ENCODE measurements around the gene CUL9.

CUL9 gene

GRCh38 chr6:43229803-43230620, 48.0 kb downstream of the CUL9 start:
- H3K36me3 ChIP-seq (ENCODE audit: insufficient read depth, low read length) = peaks cover 3% of the 10 kb centered on the region
- peaks cover 3% of the 10 kb centered on the region for H3K4me1 ChIP-seq (ENCODE audit: insufficient read depth, low read length)
- no peaks in the 10 kb centered on the region for H3K9me3 ChIP-seq (ENCODE audit: low read length)
- H3K4me3 ChIP-seq (ENCODE audit: low read length) = peak overlapping the region; percentile 60
- H3K27me3 ChIP-seq (ENCODE audit: insufficient read depth, low read length) = no peaks in the 10 kb centered on the region
- peak overlapping the region; percentile 97 for H2AFZ ChIP-seq (ENCODE audit: low read depth, low read length)

- Histone ChIP-seq H2AFZ (ENCODE audit: low read depth, low read length) (no peak overlapping the region), H3K4me1 (ENCODE audit: insufficient read depth, low read length) (peaks cover 3% of the 10 kb centered on the region), H3K27me3 (ENCODE audit: insufficient read depth, low read length) (no peaks in the 10 kb centered on the region), H3K4me3 (ENCODE audit: low read length) (no peak overlapping the region), H3K9me3 (ENCODE audit: low read length) (no peaks in the 10 kb centered on the region), H3K36me3 (ENCODE audit: insufficient read depth, low read length) (no peaks in the 10 kb centered on the region)
Observed at GRCh38 chr6:43231053-43231452, 49.1 kb downstream of the CUL9 start.

DNA sequence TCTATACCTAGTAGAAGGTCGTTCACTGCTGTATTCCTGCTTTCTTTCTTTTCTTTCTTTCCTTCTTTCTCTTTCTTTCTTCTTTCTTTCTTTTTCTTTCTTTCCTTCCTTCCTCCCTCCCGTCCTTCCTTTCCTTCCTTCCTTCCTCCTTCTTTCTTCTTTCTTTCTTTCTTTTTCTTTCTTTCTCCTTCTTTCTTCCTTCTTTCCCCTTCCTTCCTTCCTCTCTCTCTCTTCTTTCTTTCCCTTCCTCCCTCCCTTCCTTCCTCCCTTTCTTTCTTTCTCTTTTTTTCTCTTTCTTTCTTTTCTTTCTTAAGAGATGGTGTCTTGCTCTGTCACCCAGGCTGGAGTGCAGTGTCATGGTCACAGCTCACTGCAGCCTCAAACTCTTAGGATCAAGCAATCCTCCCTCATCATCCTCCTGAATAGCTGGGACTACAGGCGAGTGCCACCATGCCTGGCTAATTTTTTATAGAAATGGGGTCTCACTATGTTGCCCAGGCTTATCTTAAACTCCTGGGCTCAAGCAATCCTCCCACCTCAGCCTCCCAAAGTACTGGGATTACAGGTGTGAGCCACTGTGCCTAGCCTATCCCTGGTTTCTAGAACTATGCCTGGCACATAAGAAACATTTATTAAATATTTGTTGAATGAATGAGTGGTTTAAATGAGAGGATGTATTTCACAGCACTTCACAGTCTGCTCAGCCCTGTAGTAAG, 49.9 kb downstream of the CUL9 start:
- Histone ChIP-seq H3K9me3 (ENCODE audit: low read length) (no peaks in the 10 kb centered on the region), H3K4me3 (ENCODE audit: low read length) (no peak overlapping the region), H2AFZ (ENCODE audit: low read depth, low read length) (no peak overlapping the region), H3K4me1 (ENCODE audit: insufficient read depth, low read length) (peaks cover 3% of the 10 kb centered on the region), H3K27me3 (ENCODE audit: insufficient read depth, low read length) (no peaks in the 10 kb centered on the region), H3K36me3 (ENCODE audit: insufficient read depth, low read length) (no peaks in the 10 kb centered on the region)

DNA sequence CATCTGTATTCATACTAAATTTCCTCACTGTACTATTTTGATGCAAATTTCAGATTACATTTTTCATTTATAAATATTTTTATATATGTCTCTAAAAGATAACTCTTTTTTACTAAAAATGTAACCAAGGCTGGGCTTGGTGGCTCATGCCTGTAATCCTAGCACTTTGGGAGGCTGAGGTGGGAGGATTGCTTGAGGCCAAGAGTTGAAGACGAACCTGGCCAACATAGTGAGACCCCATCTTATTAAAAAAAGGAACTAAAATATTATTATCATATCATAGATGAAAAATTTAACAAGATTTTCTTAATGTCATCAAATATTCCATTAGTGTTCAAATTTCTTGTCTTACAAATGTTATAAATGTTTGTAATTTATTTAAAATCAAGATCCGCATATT, 53.8 kb downstream of the CUL9 start:
- Histone ChIP-seq H3K27me3 (ENCODE audit: insufficient read depth, low read length) (peaks cover 7% of the 10 kb centered on the region), H3K9me3 (ENCODE audit: low read length) (no peaks in the 10 kb centered on the region), H3K36me3 (ENCODE audit: insufficient read depth, low read length) (no peaks in the 10 kb centered on the region), H3K4me3 (ENCODE audit: low read length) (no peak overlapping the region), H3K4me1 (ENCODE audit: insufficient read depth, low read length) (no peaks in the 10 kb centered on the region), H2AFZ (ENCODE audit: low read depth, low read length) (no peak overlapping the region)

DNA sequence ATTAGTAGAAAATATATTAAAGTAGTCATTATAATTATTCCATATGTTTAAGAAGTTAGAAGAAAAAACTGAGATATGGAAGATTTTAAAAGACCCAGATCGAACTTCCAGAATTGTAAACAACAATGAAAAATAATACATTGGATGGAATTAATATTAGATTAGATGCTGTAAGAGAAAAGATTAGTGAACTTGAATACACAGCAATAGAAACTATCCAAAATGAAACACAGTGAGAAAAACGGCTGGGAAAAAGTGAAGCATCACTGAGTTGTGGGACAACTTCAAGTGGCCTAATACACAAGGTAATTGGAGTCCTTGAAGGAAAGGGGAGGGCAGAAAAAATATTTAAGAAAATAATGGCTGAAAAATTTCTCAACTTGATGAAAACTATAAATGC, 57.1 kb downstream of the CUL9 start:
- no peaks in the 10 kb centered on the region for H3K36me3 ChIP-seq (ENCODE audit: insufficient read depth, low read length)
- peaks cover 6% of the 10 kb centered on the region for H3K4me1 ChIP-seq (ENCODE audit: insufficient read depth, low read length)
- H3K9me3 ChIP-seq (ENCODE audit: low read length) = no peaks in the 10 kb centered on the region
- peaks cover 19% of the 10 kb centered on the region for H3K27me3 ChIP-seq (ENCODE audit: insufficient read depth, low read length)
- no peak overlapping the region for H3K4me3 ChIP-seq (ENCODE audit: low read length)
- H2AFZ ChIP-seq (ENCODE audit: low read depth, low read length) = no peak overlapping the region

GRCh38 chr6:43240950-43241349, 59.0 kb downstream of the CUL9 start:
- Histone ChIP-seq H2AFZ (ENCODE audit: low read depth, low read length) (no peak overlapping the region), H3K27me3 (ENCODE audit: insufficient read depth, low read length) (peaks cover 19% of the 10 kb centered on the region), H3K36me3 (ENCODE audit: insufficient read depth, low read length) (no peaks in the 10 kb centered on the region), H3K4me1 (ENCODE audit: insufficient read depth, low read length) (peaks cover 11% of the 10 kb centered on the region), H3K4me3 (ENCODE audit: low read length) (no peak overlapping the region), H3K9me3 (ENCODE audit: low read length) (no peaks in the 10 kb centered on the region)

DNA sequence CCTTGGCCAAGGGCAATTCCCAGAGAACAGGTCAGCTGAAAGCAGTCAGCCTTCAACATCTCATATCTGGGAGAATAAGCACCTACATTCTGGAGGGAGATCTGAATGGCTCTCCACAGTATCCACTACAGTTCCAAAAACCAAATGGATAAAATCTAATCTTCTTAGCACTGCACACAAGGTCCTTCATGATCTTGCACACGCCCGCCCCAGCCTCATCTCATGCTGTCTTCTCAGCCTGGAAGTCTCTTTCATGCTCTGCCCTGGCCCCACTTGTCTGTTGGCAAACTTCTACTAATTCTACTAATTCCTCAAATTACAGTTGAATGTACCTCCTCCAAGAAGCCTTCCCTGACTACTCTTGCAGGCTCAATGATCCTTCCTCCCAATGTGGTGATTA, 59.5 kb downstream of the CUL9 start:
- peaks cover 16% of the 10 kb centered on the region for H3K4me1 ChIP-seq (ENCODE audit: insufficient read depth, low read length)
- no peaks in the 10 kb centered on the region for H3K9me3 ChIP-seq (ENCODE audit: low read length)
- H3K36me3 ChIP-seq (ENCODE audit: insufficient read depth, low read length) = no peaks in the 10 kb centered on the region
- no peak overlapping the region for H3K4me3 ChIP-seq (ENCODE audit: low read length)
- H2AFZ ChIP-seq (ENCODE audit: low read depth, low read length) = no peak overlapping the region
- H3K27me3 ChIP-seq (ENCODE audit: insufficient read depth, low read length) = peaks cover 19% of the 10 kb centered on the region

DNA sequence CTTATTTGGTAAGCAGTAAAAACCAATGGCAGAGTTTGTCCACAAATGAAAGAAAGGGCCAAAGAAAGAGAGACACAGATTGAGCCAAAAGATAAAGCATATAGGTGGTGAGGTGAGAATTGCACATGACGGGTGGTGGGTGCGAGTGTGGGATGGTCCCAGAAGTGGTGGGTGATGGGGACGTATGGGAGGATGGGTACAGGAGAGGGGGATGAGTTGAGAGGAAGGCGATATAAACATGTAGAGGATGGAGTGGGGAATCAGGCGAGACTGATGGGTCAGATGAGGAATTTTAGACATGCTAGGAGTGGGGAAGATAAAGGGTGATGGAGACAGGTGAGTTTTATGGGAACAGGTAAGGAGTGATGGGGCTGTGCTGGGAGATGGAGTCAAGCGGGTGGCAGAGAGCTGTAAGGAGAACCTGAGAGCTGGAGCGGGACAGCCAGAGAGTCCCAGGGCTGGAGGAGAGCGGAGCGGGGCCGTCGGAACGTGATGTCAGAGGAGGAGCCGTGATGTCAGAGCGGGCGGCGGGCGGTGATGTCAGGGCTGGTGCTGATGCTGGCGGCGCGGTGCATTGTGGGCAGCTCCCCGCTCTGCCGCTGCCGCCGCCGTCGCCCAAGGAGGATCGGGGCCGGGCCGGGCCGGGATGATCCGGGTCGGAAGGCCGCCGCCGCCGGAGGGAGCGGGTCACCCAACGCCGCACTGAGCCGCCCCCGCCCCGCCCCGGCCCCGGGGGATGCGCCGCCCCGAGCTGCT, 61.1 kb downstream of the CUL9 start, which contains the start of gene TTBK1:
Gene TTBK1, plus strand, starts transcription at position 574 of the 756 bp plus-strand sequence. CDS start 3,180 bp downstream, outside the sequence.
- peak within 1 kb of the TSS; percentile 43 for H3K4me3 ChIP-seq (ENCODE audit: low read length)
- peaks cover 22% of the 10 kb centered on the region for H3K4me1 ChIP-seq (ENCODE audit: insufficient read depth, low read length)
- no peaks in the 10 kb centered on the region for H3K9me3 ChIP-seq (ENCODE audit: low read length)
- no peaks in the 10 kb centered on the region for H3K36me3 ChIP-seq (ENCODE audit: insufficient read depth, low read length)
- peaks cover 12% of the 10 kb centered on the region for H3K27me3 ChIP-seq (ENCODE audit: insufficient read depth, low read length)
- no peak within 1 kb of the TSS for H2AFZ ChIP-seq (ENCODE audit: low read depth, low read length)

GRCh38 chr6:43243664-43244321, 61.8 kb downstream of the CUL9 start:
- Histone ChIP-seq H2AFZ (ENCODE audit: low read depth, low read length) (no peak overlapping the region), H3K27me3 (ENCODE audit: insufficient read depth, low read length) (peaks cover 11% of the 10 kb centered on the region), H3K4me3 (ENCODE audit: low read length) (peak overlapping the region; percentile 43), H3K36me3 (ENCODE audit: insufficient read depth, low read length) (no peaks in the 10 kb centered on the region), H3K9me3 (ENCODE audit: low read length) (no peaks in the 10 kb centered on the region), H3K4me1 (ENCODE audit: insufficient read depth, low read length) (peaks cover 24% of the 10 kb centered on the region)

- Histone ChIP-seq H3K36me3 (ENCODE audit: insufficient read depth, low read length) (no peaks in the 10 kb centered on the region), H3K9me3 (ENCODE audit: low read length) (no peaks in the 10 kb centered on the region), H2AFZ (ENCODE audit: low read depth, low read length) (peak overlapping the region; percentile 42), H3K4me3 (ENCODE audit: low read length) (peak overlapping the region; percentile 78), H3K4me1 (ENCODE audit: insufficient read depth, low read length) (peaks cover 34% of the 10 kb centered on the region), H3K27me3 (ENCODE audit: insufficient read depth, low read length) (peaks cover 6% of the 10 kb centered on the region)
Observed at GRCh38 chr6:43246301-43247113, 64.5 kb downstream of the CUL9 start.

- Histone ChIP-seq H3K4me1 (ENCODE audit: insufficient read depth, low read length) (peaks cover 37% of the 10 kb centered on the region), H3K27me3 (ENCODE audit: insufficient read depth, low read length) (no peaks in the 10 kb centered on the region), H2AFZ (ENCODE audit: low read depth, low read length) (peak overlapping the region; percentile 42), H3K4me3 (ENCODE audit: low read length) (peak overlapping the region; percentile 78), H3K9me3 (ENCODE audit: low read length) (no peaks in the 10 kb centered on the region), H3K36me3 (ENCODE audit: insufficient read depth, low read length) (no peaks in the 10 kb centered on the region)
Observed at GRCh38 chr6:43247114-43247999, 65.4 kb downstream of the CUL9 start.

Data from neuron (in vitro differentiated cells).